ENCODE results near the gene UMAD1. TPM values are rescaled to one million over a fixed set of nuclear protein-coding genes. Genes with fewer than 3 reads are reported as not detected.
A peak's percentile ranks its signal among the peaks of the same experiment; 100 is the strongest.

UMAD1 gene
- total and polyA plus RNA-seq, 2 of the 13 experiments (the other 11 are each of a cell fraction or from before 2014, with no cell fraction given): 16.8 to 17.6 TPM

DNA sequence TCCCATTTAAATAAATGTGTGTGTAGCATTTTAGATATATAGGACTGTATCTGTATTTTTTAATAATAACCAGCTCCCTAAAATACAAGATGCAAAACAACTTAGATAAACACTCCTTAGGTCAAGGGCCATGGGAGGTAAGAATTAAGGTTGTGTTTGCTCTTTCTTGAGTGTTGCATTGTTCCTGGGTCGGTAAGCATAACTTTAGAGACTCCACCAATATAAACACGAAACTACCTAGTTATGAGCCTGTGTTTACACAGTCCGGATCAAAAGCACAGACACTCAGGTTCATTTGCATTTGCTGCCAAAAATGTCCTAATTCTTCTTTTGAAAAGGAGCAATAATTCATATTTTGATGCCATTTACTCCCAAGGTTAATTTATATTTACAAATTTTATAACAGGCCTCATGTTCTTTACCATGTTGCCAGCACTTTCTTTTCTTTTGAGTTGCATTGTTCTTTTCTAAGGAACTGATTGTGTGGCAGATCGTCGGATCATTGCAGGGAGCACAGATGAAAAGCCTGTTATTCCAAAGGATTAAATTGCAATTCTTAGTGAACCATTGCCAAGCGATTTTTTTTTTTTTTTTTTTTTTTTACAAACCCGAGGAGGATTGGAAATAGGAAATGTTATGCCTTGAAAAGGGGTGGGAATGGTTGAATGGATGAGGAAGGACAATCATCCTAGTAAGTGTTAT lies 282.3 kb downstream of the UMAD1 start:
- ChIA-PET POLR2A (no interaction called here), CTCF (ENCODE audit: low intra/inter-chr PET ratio, low total read pairs) (no interaction called here)
- Histone ChIP-seq H3K4me3 (replicated peaks in 1 of 3; ENCODE audit: insufficient read depth in 1 of 3, low read depth in 2 of 3, low read length in 3 of 3) (no peak overlapping the region), H3K4me1 (ENCODE audit: insufficient read depth, low read length) (peaks cover 22% of the 10 kb centered on the region), H3K9me3 (ENCODE audit: low read length) (no peaks in the 10 kb centered on the region), H3K79me2 (ENCODE audit: insufficient read depth, low read length) (no peaks in the 10 kb centered on the region), H3K9ac (ENCODE audit: insufficient read depth, low read depth, low read length) (no peak overlapping the region), H3K36me3 (replicated peaks in 1 of 2; ENCODE audit: control insufficient read depth in 1 of 2, insufficient read depth in 2 of 2, low read length in 2 of 2) (no peaks in the 10 kb centered on the region), H3K27ac (ENCODE audit: extremely low read length, insufficient read depth, low read length) (no peak overlapping the region), H2AFZ (ENCODE audit: low read length) (no peak overlapping the region), H3K4me2 (ENCODE audit: low read depth, low read length) (0 out of 2 replicates have a peak overlapping the region, but pooled peaks have one; percentile 13), H4K20me1 (ENCODE audit: insufficient read depth, low read length) (no peaks in the 10 kb centered on the region), H3K27me3 (ENCODE audit: control insufficient read depth in 1 of 2, insufficient read depth in 2 of 2, low read length in 2 of 2) (no peaks in the 10 kb centered on the region)
- in situ Hi-C loops (cut with HindIII; ENCODE audit: extremely low pct_ligation_motif_present, low pct_unique_long_range_greater_than_20kb): no loop called here
- WGBS (ENCODE audit: low lambda C conversion rate): 7% methylated on average over 7 of the region's 7 CpGs
- no TSS peak for BruUV-seq (replicated peaks)
- ATAC-seq (peak; percentile 56; the same call in 2 of the 3 replicates), FAIRE-seq (no peak), DNase-seq (ENCODE audit: low spot score) (peak; percentile 41)
- intact Hi-C loops (cut with micrococcal nuclease; ENCODE audit: unreplicated experiment): no loop called here
- TF ChIP-seq ZNF138 (CRISPR knock-in tag; IDR thresholded peaks at IDR 0.05; ENCODE audit: low read depth): no peak
- TF ChIP-seq, protein P1, sequence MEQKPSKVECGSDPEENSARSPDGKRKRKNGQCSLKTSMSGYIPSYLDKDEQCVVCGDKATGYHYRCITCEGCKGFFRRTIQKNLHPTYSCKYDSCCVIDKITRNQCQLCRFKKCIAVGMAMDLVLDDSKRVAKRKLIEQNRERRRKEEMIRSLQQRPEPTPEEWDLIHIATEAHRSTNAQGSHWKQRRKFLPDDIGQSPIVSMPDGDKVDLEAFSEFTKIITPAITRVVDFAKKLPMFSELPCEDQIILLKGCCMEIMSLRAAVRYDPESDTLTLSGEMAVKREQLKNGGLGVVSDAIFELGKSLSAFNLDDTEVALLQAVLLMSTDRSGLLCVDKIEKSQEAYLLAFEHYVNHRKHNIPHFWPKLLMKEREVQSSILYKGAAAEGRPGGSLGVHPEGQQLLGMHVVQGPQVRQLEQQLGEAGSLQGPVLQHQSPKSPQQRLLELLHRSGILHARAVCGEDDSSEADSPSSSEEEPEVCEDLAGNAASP (CRISPR knock-in tag; IDR thresholded peaks at IDR 0.05; ENCODE audit: borderline replicate concordance): no peak
- TF ChIP-seq ZNF232 (CRISPR knock-in tag; IDR thresholded peaks at IDR 0.05; ENCODE audit: borderline replicate concordance): no peak
- 0 out of 2 replicates have a peak, but pooled peaks have one; percentile 31 for TF ChIP-seq NR2F6 (IDR thresholded peaks at IDR 0.05)
- TF ChIP-seq NR2F6 (CRISPR knock-in tag; IDR thresholded peaks at IDR 0.05): peak; percentile 40; the same call in 1 of the 2 replicates
- TF ChIP-seq ZNF746 (CRISPR knock-in tag; IDR thresholded peaks at IDR 0.05): no peak
- TF ChIP-seq HDAC2 (CRISPR knock-in tag; IDR thresholded peaks at IDR 0.05): no peak
- TF ChIP-seq EEA1 (CRISPR knock-in tag; IDR thresholded peaks at IDR 0.05; ENCODE audit: borderline replicate concordance): no peak
- TF ChIP-seq SETDB1 (CRISPR knock-in tag; IDR thresholded peaks at IDR 0.05; ENCODE audit: borderline replicate concordance): no peak
- TF ChIP-seq SOX5 (CRISPR knock-in tag; IDR thresholded peaks at IDR 0.05; ENCODE audit: borderline replicate concordance): peak; percentile 84
- no peak for TF ChIP-seq TERF1 (CRISPR knock-in tag; IDR thresholded peaks at IDR 0.05)
- TF ChIP-seq SP4 (CRISPR knock-in tag; IDR thresholded peaks at IDR 0.05): no peak
- TF ChIP-seq EP300 (IDR thresholded peaks at IDR 0.05; ENCODE audit: low read depth in 2 of 2, low read length in 2 of 2): peak in 1 of 2 experiments; percentile 17; a peak in 1 of 4 replicates
- no peak for TF ChIP-seq EP300 (CRISPR knock-in tag; IDR thresholded peaks at IDR 0.05; ENCODE audit: borderline replicate concordance)
- no peak for TF ChIP-seq ZKSCAN5 (CRISPR knock-in tag; IDR thresholded peaks at IDR 0.05)
- TF ChIP-seq ZFP36L1 (CRISPR knock-in tag; IDR thresholded peaks at IDR 0.05): no peak
- TF ChIP-seq TCF12 (IDR thresholded peaks at IDR 0.05): no peak
- no peak for TF ChIP-seq TCF12 (CRISPR knock-in tag; IDR thresholded peaks at IDR 0.05)
- TF ChIP-seq, protein P2, sequence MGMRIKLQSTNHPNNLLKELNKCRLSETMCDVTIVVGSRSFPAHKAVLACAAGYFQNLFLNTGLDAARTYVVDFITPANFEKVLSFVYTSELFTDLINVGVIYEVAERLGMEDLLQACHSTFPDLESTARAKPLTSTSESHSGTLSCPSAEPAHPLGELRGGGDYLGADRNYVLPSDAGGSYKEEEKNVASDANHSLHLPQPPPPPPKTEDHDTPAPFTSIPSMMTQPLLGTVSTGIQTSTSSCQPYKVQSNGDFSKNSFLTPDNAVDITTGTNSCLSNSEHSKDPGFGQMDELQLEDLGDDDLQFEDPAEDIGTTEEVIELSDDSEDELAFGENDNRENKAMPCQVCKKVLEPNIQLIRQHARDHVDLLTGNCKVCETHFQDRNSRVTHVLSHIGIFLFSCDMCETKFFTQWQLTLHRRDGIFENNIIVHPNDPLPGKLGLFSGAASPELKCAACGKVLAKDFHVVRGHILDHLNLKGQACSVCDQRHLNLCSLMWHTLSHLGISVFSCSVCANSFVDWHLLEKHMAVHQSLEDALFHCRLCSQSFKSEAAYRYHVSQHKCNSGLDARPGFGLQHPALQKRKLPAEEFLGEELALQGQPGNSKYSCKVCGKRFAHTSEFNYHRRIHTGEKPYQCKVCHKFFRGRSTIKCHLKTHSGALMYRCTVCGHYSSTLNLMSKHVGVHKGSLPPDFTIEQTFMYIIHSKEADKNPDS (CRISPR knock-in tag; IDR thresholded peaks at IDR 0.05): no peak
- TF ChIP-seq BCL6 (CRISPR knock-in tag; IDR thresholded peaks at IDR 0.05): 0 out of 2 replicates have a peak, but pooled peaks have one; percentile 26
- TF ChIP-seq, protein P3, sequence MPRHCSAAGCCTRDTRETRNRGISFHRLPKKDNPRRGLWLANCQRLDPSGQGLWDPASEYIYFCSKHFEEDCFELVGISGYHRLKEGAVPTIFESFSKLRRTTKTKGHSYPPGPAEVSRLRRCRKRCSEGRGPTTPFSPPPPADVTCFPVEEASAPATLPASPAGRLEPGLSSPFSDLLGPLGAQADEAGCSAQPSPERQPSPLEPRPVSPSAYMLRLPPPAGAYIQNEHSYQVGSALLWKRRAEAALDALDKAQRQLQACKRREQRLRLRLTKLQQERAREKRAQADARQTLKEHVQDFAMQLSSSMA (CRISPR knock-in tag; IDR thresholded peaks at IDR 0.05): no peak
